Astrocyte (in vitro differentiated cells and primary cell): ENCODE results near the gene ZNF410. TPM values are rescaled to one million over a fixed set of nuclear protein-coding genes. Genes with fewer than 3 reads are reported as not detected.
"Not testable (repeated sequence)": the region's sequence is repeated elsewhere in the genome, so short reads cannot be mapped to it uniquely, and the experiment has no call there.

Experiments used
- DNase-seq: peaks from one replicate; pipeline ENCODE4 v3.0.0-alpha.2; 2010; ENCODE audit warnings: low read depth
- FAIRE-seq: peaks from 2 replicates; lab custom pipeline; 2011; peaks lifted over from hg19 to GRCh38; lab: Jason Lieb, UNC
- H2AFZ ChIP-seq: 2 replicates; pipeline ENCODE4 v1.6.0; 2012; ENCODE audit warnings: low read depth, low read length, inconsistent platforms
- H3K27ac ChIP-seq: 2 replicates; pipeline ENCODE4 v1.5.1; 2011; ENCODE audit warnings: low read depth, low read length, inconsistent platforms
- H3K27me3 ChIP-seq: 2 replicates; pipeline ENCODE4 v1.6.0; 2011; ENCODE audit warnings: low read length, inconsistent platforms; ENCODE audit not compliant: insufficient read depth
- H3K36me3 ChIP-seq: 2 replicates; pipeline ENCODE4 v1.5.1; 2011; ENCODE audit warnings: low read length, inconsistent platforms; ENCODE audit not compliant: insufficient read depth
- H3K4me1 ChIP-seq: 2 replicates; pipeline ENCODE4 v1.5.1; 2011; ENCODE audit warnings: low read length, inconsistent platforms; ENCODE audit not compliant: insufficient read depth
- H3K4me2 ChIP-seq: 2 replicates; pipeline ENCODE4 v1.6.0; 2012; ENCODE audit warnings: low read length, inconsistent platforms
- H3K4me3 ChIP-seq: 2 replicates; pipeline ENCODE4 v1.5.1; 2011; ENCODE audit warnings: low read depth, mild to moderate bottlenecking, low read length, inconsistent platforms; ENCODE audit not compliant: insufficient read depth
- H3K79me2 ChIP-seq: 2 replicates; pipeline ENCODE4 v1.6.0; 2012; ENCODE audit warnings: mild to moderate bottlenecking, low read length, inconsistent platforms; ENCODE audit not compliant: insufficient read depth
- H3K9ac ChIP-seq: 2 replicates; pipeline ENCODE4 v1.6.0; 2012; ENCODE audit warnings: mild to moderate bottlenecking, low read length, inconsistent platforms
- H3K9me3 ChIP-seq: 2 replicates; pipeline ENCODE4 v1.5.1; 2012; ENCODE audit warnings: low read depth, mild to moderate bottlenecking, low read length, inconsistent platforms; ENCODE audit not compliant: insufficient read depth
- H4K20me1 ChIP-seq: 2 replicates; pipeline ENCODE4 v1.6.0; 2012; ENCODE audit warnings: low read length, inconsistent platforms; ENCODE audit not compliant: insufficient read depth
- H3K27ac Mint-ChIP-seq: one replicate; pipeline ENCODE4 v1.8.0; 2021; ENCODE audit warnings: mild to moderate bottlenecking, mixed read lengths; ENCODE audit not compliant: unreplicated experiment
- H3K27me3 Mint-ChIP-seq: one replicate; pipeline ENCODE4 v1.8.0; 2021; ENCODE audit warnings: low read depth, mixed read lengths; ENCODE audit not compliant: unreplicated experiment
- H3K36me3 Mint-ChIP-seq: one replicate; pipeline ENCODE4 v1.8.0; 2021; ENCODE audit warnings: low read depth, mixed read lengths; ENCODE audit not compliant: unreplicated experiment
- H3K4me1 Mint-ChIP-seq: one replicate; pipeline ENCODE4 v1.8.0; 2021; ENCODE audit warnings: low read depth, mixed read lengths; ENCODE audit not compliant: unreplicated experiment
- H3K4me3 Mint-ChIP-seq: one replicate; pipeline ENCODE4 v1.8.0; 2021; ENCODE audit warnings: mild to moderate bottlenecking, moderate library complexity, mixed read lengths; ENCODE audit not compliant: unreplicated experiment
- H3K9me3 Mint-ChIP-seq: one replicate; pipeline ENCODE4 v1.8.0; 2021; ENCODE audit warnings: mild to moderate bottlenecking, mixed read lengths; ENCODE audit not compliant: unreplicated experiment
- EZH2 ChIP-seq: IDR thresholded peaks from 2 replicates; pipeline ENCODE4 v1.6.1; 2012; ENCODE audit warnings: mild to moderate bottlenecking, low read length, inconsistent platforms; ENCODE audit not compliant: insufficient read depth
- total RNA-seq: library from RNA; stranded (reverse); gene quantifications from 2 replicates; pipeline ENCODE4 v1.2.1, GENCODE V29; 2021
- TF ChIP-seq, protein P1 (sequence below): IDR thresholded peaks from 2 replicates; pipeline ENCODE4 v1.5.1; 2011; ENCODE audit warnings: low read depth, mild to moderate bottlenecking, inconsistent platforms, low read length, moderate library complexity; ENCODE audit not compliant: insufficient read depth

The ZNF410 gene
- total RNA-seq, 1 donor from 2014 or later = 42.9 TPM

GRCh38 chr14:73909681-73910080 lies 23.0 kb downstream of the ZNF410 start:
- FAIRE-seq (no peak), DNase-seq (peak; percentile 42)
- TF ChIP-seq, protein P1, sequence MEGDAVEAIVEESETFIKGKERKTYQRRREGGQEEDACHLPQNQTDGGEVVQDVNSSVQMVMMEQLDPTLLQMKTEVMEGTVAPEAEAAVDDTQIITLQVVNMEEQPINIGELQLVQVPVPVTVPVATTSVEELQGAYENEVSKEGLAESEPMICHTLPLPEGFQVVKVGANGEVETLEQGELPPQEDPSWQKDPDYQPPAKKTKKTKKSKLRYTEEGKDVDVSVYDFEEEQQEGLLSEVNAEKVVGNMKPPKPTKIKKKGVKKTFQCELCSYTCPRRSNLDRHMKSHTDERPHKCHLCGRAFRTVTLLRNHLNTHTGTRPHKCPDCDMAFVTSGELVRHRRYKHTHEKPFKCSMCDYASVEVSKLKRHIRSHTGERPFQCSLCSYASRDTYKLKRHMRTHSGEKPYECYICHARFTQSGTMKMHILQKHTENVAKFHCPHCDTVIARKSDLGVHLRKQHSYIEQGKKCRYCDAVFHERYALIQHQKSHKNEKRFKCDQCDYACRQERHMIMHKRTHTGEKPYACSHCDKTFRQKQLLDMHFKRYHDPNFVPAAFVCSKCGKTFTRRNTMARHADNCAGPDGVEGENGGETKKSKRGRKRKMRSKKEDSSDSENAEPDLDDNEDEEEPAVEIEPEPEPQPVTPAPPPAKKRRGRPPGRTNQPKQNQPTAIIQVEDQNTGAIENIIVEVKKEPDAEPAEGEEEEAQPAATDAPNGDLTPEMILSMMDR = no peak
- TF ChIP-seq EZH2 = no peak
- no peaks in the 10 kb centered on the region for H3K27me3 ChIP-seq
- Mint-ChIP-seq H3K4me3 (no peak overlapping the region), H3K4me1 (peaks cover 4% of the 10 kb centered on the region), H3K9me3 (no peaks in the 10 kb centered on the region), H3K27me3 (no peaks in the 10 kb centered on the region), H3K36me3 (peaks cover 33% of the 10 kb centered on the region), H3K27ac (no peak overlapping the region)
- H3K4me3 ChIP-seq = no peak overlapping the region
- H3K36me3 ChIP-seq = peaks cover 55% of the 10 kb centered on the region
- H3K9ac ChIP-seq = no peak overlapping the region
- peaks cover 12% of the 10 kb centered on the region for H3K79me2 ChIP-seq
- no peak overlapping the region for H3K27ac ChIP-seq
- H3K4me1 ChIP-seq = peaks cover 6% of the 10 kb centered on the region
- peaks cover 11% of the 10 kb centered on the region for H4K20me1 ChIP-seq
- no peak overlapping the region for H3K4me2 ChIP-seq
- no peaks in the 10 kb centered on the region for H3K9me3 ChIP-seq
- H2AFZ ChIP-seq = no peak overlapping the region

DNA sequence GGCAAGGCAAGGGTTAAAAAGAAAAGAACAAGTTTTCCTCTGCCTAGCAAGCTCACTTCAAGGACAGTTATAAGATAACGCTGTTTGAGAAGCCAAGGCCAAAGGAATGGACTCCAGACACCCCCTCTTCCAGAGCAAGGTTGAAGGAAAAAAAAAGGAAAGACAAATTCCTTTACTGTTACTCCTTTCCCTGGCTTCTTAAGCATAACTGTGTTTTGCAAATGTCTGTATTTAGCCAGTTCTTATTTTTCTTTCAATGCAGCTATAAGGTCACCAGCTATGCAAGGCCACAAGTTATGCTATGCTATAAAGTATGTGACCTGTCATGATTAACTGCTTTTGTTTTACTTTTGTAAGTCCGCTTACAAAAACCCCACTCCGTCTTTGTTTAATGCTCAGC lies 26.6 kb downstream of the ZNF410 start:
- H3K27ac ChIP-seq = peak overlapping the region; percentile 39
- no peak overlapping the region for H2AFZ ChIP-seq
- TF ChIP-seq, protein P1 = no peak
- no peak for TF ChIP-seq EZH2
- Mint-ChIP-seq H3K36me3 (peaks cover 30% of the 10 kb centered on the region), H3K27ac (no peak overlapping the region), H3K4me3 (no peak overlapping the region), H3K4me1 (peaks cover 4% of the 10 kb centered on the region), H3K9me3 (no peaks in the 10 kb centered on the region), H3K27me3 (no peaks in the 10 kb centered on the region)
- H3K4me2 ChIP-seq = peak overlapping the region; percentile 40
- no peaks in the 10 kb centered on the region for H3K27me3 ChIP-seq
- H3K4me3 ChIP-seq = no peak overlapping the region
- H3K9me3 ChIP-seq = no peaks in the 10 kb centered on the region
- peaks cover 30% of the 10 kb centered on the region for H4K20me1 ChIP-seq
- H3K9ac ChIP-seq = peak overlapping the region; percentile 16
- peaks cover 10% of the 10 kb centered on the region for H3K4me1 ChIP-seq
- DNase-seq (peak; percentile 76), FAIRE-seq (no peak)
- H3K36me3 ChIP-seq = peaks cover 34% of the 10 kb centered on the region
- peaks cover 28% of the 10 kb centered on the region for H3K79me2 ChIP-seq

GRCh38 chr14:73916324-73916723 lies 29.7 kb downstream of the ZNF410 start:
- DNase-seq (no peak), FAIRE-seq (no peak)
- no peaks in the 10 kb centered on the region for H3K9me3 ChIP-seq
- peaks cover 34% of the 10 kb centered on the region for H3K79me2 ChIP-seq
- no peak overlapping the region for H3K27ac ChIP-seq
- H3K4me1 ChIP-seq = peaks cover 10% of the 10 kb centered on the region
- peaks cover 16% of the 10 kb centered on the region for H3K36me3 ChIP-seq
- H3K4me3 ChIP-seq = no peak overlapping the region
- peaks cover 4% of the 10 kb centered on the region for H3K4me1 Mint-ChIP-seq
- no peak overlapping the region for H3K27ac Mint-ChIP-seq
- H3K36me3 Mint-ChIP-seq = peaks cover 23% of the 10 kb centered on the region
- peaks cover 50% of the 10 kb centered on the region for H4K20me1 ChIP-seq
- H3K9me3 Mint-ChIP-seq = no peaks in the 10 kb centered on the region
- no peaks in the 10 kb centered on the region for H3K27me3 ChIP-seq
- no peak overlapping the region for H3K9ac ChIP-seq
- no peak overlapping the region for H3K4me2 ChIP-seq
- H3K27me3 Mint-ChIP-seq = no peaks in the 10 kb centered on the region
- H2AFZ ChIP-seq = no peak overlapping the region
- no peak overlapping the region for H3K4me3 Mint-ChIP-seq
- TF ChIP-seq, protein P1 = no peak
- no peak for TF ChIP-seq EZH2

DNA sequence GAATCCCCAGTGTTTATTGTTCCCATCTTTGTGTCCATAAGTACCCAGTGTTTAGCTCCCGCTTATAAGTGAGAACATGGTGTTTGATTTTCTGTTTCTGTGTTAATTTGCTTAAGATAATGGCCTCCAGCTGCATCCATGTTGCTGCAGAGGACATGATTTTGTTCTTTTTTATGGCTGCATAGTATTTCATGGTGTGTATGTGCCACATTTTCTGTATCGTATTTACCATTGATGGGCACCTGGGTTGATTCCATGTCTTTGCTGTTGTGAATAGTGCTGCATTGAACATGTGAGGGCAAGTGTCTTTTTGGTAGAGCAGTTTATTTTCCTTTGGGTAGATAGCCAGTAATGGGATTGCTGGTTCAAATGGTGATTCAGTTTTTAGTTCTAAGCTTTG lies 32.8 kb downstream of the ZNF410 start:
- DNase-seq, H3K9me3 ChIP-seq, H3K9me3 Mint-ChIP-seq, FAIRE-seq, H3K27me3 ChIP-seq, H3K4me1 ChIP-seq, H3K9ac ChIP-seq, H3K27me3 Mint-ChIP-seq, H2AFZ ChIP-seq, H3K4me1 Mint-ChIP-seq, H3K4me2 ChIP-seq, H3K27ac Mint-ChIP-seq, H3K4me3 ChIP-seq, H3K27ac ChIP-seq: not testable (repeated sequence)
- H3K4me3 Mint-ChIP-seq = peak overlapping the region; percentile 46
- Histone ChIP-seq H4K20me1 (peaks cover 48% of the 10 kb centered on the region), H3K79me2 (peaks cover 25% of the 10 kb centered on the region), H3K36me3 (peaks cover 41% of the 10 kb centered on the region)
- H3K36me3 Mint-ChIP-seq = peaks cover 17% of the 10 kb centered on the region
